ENCODE measurements around the gene PPAN. TPM values are rescaled to one million over a fixed set of nuclear protein-coding genes. Genes with fewer than 3 reads are reported as not detected.
A peak's percentile ranks its signal among the peaks of the same experiment; 100 is the strongest.

Gene PPAN
- total RNA-seq, 1 experiment from 2014 or later = 63.3 TPM

- Histone ChIP-seq H3K36me3 (ENCODE audit: control insufficient read depth, insufficient read depth, low read length) (no peaks in the 10 kb centered on the region), H3K4me3 (ENCODE audit: low read depth in 2 of 2, low read length in 2 of 2) (peak overlapping the region; percentile 41 to 61), H3K27me3 (ENCODE audit: control insufficient read depth, insufficient read depth, low read length) (no peaks in the 10 kb centered on the region), H3K27ac (ENCODE audit: low read length) (peak overlapping the region; percentile 77), H3K9me3 (ENCODE audit: control insufficient read depth, insufficient read depth, low read depth, low read length) (no peaks in the 10 kb centered on the region), H3K4me1 (ENCODE audit: control insufficient read depth, insufficient read depth, low read length) (no peaks in the 10 kb centered on the region)
- intact Hi-C loops (cut with micrococcal nuclease; ENCODE audit: unreplicated experiment) = no loop called here
- ATAC-seq (peak; percentile 91), DNase-seq (ENCODE audit: low read depth, low spot score) (no peak)
- no TSS peak for BruUV-seq (replicated peaks)
- ChIA-PET POLR2A (no interaction called here), CTCF (interaction anchor here (0.6 to 1.2 kb wide), 5 partner anchors 13 to 321 kb away, joined by 3 to 15 read pairs (median 6); no protein-coding TSS in a partner anchor)
- in situ Hi-C loops (cut with HindIII; ENCODE audit: low pct_unique_long_range_greater_than_20kb, low sequenced_read_pairs) = no loop called here
- TF ChIP-seq REST (IDR thresholded peaks at IDR 0.05; ENCODE audit: insufficient read depth in 1 of 2, low read depth in 2 of 2, low read length in 1 of 2) = no peak
- peak; percentile 66; the same call in 1 of the 2 replicates for TF ChIP-seq POLR2AphosphoS5 (IDR thresholded peaks at IDR 0.05; ENCODE audit: low read depth, low read length)
- 0 out of 2 replicates have a peak, but pooled peaks have one; percentile 16 for TF ChIP-seq TCF7L2 (IDR thresholded peaks at IDR 0.05; ENCODE audit: low read depth, low read length)
- no peak for TF ChIP-seq SIN3A (IDR thresholded peaks at IDR 0.05; ENCODE audit: borderline replicate concordance, insufficient read depth, low read depth, low read length)
- no peak for TF ChIP-seq CTCF (IDR thresholded peaks at IDR 0.05)
Measured at GRCh38 chr19:10095948-10096614, 10.1 kb upstream of the PPAN start.

- POLR2A ChIA-PET = no interaction called here
- no peak for DNase-seq (ENCODE audit: low read depth, low spot score)
- Histone ChIP-seq H3K9me3 (ENCODE audit: control insufficient read depth, insufficient read depth, low read depth, low read length) (no peaks in the 10 kb centered on the region), H3K27ac (ENCODE audit: low read length) (peak overlapping the region; percentile 77), H3K4me1 (ENCODE audit: control insufficient read depth, insufficient read depth, low read length) (no peaks in the 10 kb centered on the region), H3K27me3 (ENCODE audit: control insufficient read depth, insufficient read depth, low read length) (no peaks in the 10 kb centered on the region), H3K4me3 (ENCODE audit: low read depth in 2 of 2, low read length in 2 of 2) (peak overlapping the region; percentile 37 to 45), H3K36me3 (ENCODE audit: control insufficient read depth, insufficient read depth, low read length) (no peaks in the 10 kb centered on the region)
- in situ Hi-C loops (cut with HindIII; ENCODE audit: low pct_unique_long_range_greater_than_20kb, low sequenced_read_pairs) = no loop called here
- CTCF ChIA-PET = interaction anchor here (0.6 to 1.2 kb wide), 4 partner anchors 12 to 170 kb away, joined by 3 to 15 read pairs (median 6); no protein-coding TSS in a partner anchor
- ATAC-seq = peak; percentile 13
- TF ChIP-seq POLR2AphosphoS5 (IDR thresholded peaks at IDR 0.05; ENCODE audit: low read depth, low read length) = no peak
- TF ChIP-seq CTCF (IDR thresholded peaks at IDR 0.05) = no peak
- no peak for TF ChIP-seq REST (IDR thresholded peaks at IDR 0.05; ENCODE audit: insufficient read depth in 1 of 2, low read depth in 2 of 2, low read length in 1 of 2)
- TF ChIP-seq SIN3A (IDR thresholded peaks at IDR 0.05; ENCODE audit: borderline replicate concordance, insufficient read depth, low read depth, low read length) = no peak
- no peak for TF ChIP-seq TCF7L2 (IDR thresholded peaks at IDR 0.05; ENCODE audit: low read depth, low read length)
- BruUV-seq (replicated peaks) = no TSS peak
- intact Hi-C loops (cut with micrococcal nuclease; ENCODE audit: unreplicated experiment) = no loop called here
Measured at GRCh38 chr19:10096615-10096963, 9.6 kb upstream of the PPAN start.
